GM18502 (cell line): ENCODE measurements around the gene TNFRSF21.

ENCODE experiments used
- ATAC-seq: cut with Tn5 transposase; IDR thresholded peaks from one replicate; pipeline ENCODE4 v1.9.1; 2021; ENCODE audit warnings: mild to moderate bottlenecking; ENCODE audit not compliant: unreplicated experiment, poor library complexity

Gene TNFRSF21

DNA sequence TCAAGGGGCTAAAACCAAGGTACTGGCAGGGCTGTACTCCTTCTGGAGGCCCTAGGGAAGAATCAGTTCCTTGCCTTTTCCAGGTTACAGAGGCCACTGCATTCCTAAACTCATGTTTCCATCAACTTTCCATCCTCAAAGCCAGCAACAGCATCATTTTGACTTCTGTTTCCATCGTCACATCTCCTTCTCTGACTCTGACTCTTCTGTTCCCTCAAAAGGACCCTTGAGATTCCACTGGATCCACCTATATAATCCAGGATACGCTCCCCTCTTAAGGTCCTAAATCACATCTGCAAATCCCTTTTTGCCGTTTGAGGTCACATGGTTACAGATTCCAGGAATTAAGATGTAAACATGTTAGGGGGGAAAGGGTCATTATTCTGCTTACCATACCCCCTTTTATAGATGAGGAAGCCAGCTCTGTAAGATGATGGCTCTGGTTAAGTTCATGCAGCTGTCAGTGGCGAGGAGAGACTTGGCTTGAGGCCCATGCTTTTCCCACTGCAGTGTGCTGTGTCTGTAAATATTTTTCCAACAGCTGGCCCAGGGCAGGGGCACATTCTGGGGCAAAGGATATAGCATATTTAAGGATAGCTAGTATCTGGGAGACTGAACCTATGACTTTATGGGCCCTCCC is 114.6 kb downstream of the TNFRSF21 start:
- no peak for ATAC-seq

DNA sequence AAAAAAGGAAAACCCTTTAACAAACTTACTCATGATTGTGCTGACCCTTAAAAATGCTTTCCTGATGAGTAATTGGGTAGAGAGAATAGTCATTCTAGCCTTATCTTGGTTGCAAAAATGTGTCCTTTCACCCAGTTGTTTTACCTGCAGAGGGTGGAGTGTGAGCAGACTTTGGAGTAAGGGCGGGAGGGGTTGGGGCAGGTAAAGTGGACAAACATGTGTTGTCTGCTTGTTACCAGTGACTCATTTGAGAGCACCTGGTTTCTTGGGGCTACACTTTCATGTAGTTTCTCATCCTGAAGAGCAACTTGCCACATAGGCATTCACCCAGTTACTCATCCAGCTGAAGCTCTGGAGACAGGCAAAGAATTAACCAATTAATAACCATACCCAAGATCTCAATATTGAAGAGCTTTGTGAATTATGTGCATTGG is 121.1 kb downstream of the TNFRSF21 start:
- ATAC-seq: no peak

DNA sequence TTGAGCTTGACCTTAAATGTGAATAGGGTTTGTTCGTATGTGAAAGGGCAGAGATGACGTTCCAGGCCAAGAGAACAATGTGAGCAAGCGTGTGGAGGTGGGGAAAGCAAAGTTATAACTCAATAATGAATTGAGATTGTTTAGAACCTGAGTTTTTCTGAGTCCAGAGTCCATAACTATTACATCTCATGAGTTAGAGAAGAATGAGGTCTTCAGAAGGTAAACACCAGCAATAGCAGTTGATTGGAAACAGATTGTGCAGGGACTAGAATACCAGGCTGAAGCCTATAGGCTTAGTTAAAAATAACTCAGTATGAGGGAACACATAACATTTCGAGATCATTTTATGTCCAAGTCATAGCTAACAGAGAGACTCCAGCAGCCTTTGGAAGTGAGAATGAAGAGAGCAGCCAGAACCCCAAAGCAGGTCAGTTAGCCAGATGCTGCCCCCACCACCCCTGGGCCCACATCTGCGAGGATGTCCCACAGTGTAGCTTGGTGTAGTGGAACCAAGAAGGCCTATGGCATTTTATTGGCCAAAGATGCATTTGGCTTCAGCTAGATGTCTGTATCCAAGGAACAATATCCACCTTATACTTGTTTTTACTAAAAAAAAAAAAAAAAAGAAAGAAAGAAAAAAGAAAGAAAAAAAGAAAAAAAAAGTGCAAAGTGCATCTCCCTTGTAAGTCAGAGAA is 121.7 kb downstream of the TNFRSF21 start:
- no peak for ATAC-seq

DNA sequence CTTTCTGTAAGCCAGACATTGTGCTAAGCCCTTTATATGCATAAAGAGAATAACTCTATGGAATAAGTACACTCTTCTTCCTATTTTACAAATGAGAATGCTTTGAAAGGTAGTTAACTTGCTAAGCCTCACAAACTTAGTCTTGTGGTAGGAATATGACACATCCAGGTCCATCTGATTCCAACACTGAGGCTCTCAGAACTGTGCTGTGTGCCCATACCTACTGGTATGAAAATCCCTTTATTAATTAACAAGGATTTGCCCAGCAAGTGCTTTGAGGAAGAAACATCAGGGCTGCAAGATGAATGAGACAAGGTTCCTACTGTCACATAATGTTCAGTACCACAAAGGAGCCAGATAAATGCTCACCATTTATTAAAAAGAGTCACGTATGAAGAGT is 122.6 kb downstream of the TNFRSF21 start:
- no peak for ATAC-seq

DNA sequence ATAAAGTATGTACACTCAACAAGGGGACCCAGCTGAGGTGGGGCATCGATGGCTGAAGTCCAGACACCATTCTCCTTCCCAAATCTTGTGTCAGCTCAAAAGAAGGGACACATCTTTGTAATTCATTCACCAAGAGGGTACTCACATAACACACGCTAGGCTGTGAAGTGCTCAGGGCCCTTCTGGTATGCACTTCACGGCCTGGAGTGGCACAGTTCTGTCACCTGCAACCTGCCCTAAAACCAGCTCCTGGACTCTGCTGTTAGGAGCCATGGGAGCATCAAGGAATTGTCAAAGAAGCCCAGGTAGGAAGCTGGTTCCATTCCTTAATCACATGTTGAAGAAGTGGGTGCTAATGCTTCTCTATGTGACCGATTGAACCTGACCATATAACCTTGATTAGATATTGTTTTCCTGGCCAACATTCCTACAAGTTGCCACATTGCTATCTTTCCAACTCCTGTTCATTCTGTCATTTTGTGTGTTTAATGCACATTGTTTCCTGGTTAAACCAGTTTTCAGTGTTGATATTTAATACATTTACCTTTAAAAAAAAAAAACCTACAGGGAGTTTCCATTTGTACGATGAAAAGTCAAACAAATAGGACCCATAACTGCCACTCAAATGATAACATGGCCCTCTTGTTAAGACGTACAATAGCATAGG is 127.3 kb downstream of the TNFRSF21 start:
- ATAC-seq: no peak

DNA sequence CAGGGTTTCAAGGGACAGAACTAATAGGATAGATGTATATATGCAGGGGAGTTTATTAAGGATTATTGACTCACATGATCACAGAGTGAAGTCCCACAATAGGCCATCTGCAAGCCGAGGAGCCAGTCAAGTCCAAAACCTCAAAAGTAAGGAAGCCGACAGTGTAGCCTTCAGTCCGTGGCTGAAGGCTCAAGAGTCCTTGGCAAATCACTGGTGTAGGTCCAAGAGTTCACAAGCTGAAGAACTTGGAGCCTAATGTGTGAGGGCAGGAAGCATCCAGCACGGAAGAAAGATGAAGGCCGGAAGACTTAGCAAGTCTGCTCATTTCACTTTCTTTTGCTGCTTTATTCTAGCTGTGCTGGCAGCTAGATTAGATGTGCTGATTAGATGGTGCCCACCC is 128.0 kb downstream of the TNFRSF21 start:
- ATAC-seq: no peak
